Fibroblast of skin of right biceps (primary cell): ENCODE results near the gene SLC38A8.
A peak's percentile ranks its signal among the peaks of the same experiment; 100 is the strongest.

ENCODE experiments used
- DNase-seq: peaks from one replicate; pipeline ENCODE4 v3.0.0-alpha.2; 2013

Gene SLC38A8

GRCh38 chr16:84042308-84042878 is at the start of gene SLC38A8:
Gene SLC38A8, minus strand, starts transcription at chr16:84042795. Its CDS starts 638 bp downstream, at chr16:84042157.
- DNase-seq: no peak

GRCh38 chr16:84091460-84091859 is 48.9 kb upstream of the SLC38A8 start:
- DNase-seq: peak; percentile 14

GRCh38 chr16:84090211-84090610 is 47.6 kb upstream of the SLC38A8 start:
- DNase-seq: no peak

- DNase-seq: no peak
These were observed 46.2 kb upstream of the SLC38A8 start for GRCh38 chr16:84088695-84089395.

- no peak for DNase-seq
These were observed 45.0 kb upstream of the SLC38A8 start for GRCh38 chr16:84087466-84088151.

GRCh38 chr16:84087001-84087400 is 44.4 kb upstream of the SLC38A8 start:
- DNase-seq: no peak

- DNase-seq: no peak
These were observed 43.7 kb upstream of the SLC38A8 start for GRCh38 chr16:84086341-84086740.

GRCh38 chr16:84085773-84086172 is 43.2 kb upstream of the SLC38A8 start:
- DNase-seq: no peak

- no peak for DNase-seq
These were observed 42.7 kb upstream of the SLC38A8 start for GRCh38 chr16:84085271-84085667.

- peak; percentile 53 for DNase-seq
These were observed 42.1 kb upstream of the SLC38A8 start for GRCh38 chr16:84084570-84085270.

GRCh38 chr16:84082835-84083569 is 40.4 kb upstream of the SLC38A8 start:
- no peak for DNase-seq

- no peak for DNase-seq
These were observed 39.5 kb upstream of the SLC38A8 start for GRCh38 chr16:84082110-84082509.

- DNase-seq: no peak
These were observed 38.9 kb upstream of the SLC38A8 start for GRCh38 chr16:84081446-84081989.

- no peak for DNase-seq
These were observed 38.2 kb upstream of the SLC38A8 start for GRCh38 chr16:84080813-84081212.

- no peak for DNase-seq
These were observed 37.8 kb upstream of the SLC38A8 start for GRCh38 chr16:84080378-84080777.

GRCh38 chr16:84079664-84080063 is 37.1 kb upstream of the SLC38A8 start:
- DNase-seq: no peak

GRCh38 chr16:84075376-84075775 is 32.8 kb upstream of the SLC38A8 start:
- DNase-seq: no peak

- DNase-seq: no peak
These were observed 32.1 kb upstream of the SLC38A8 start for GRCh38 chr16:84074721-84075120.

GRCh38 chr16:84072014-84072413 is 29.4 kb upstream of the SLC38A8 start:
- DNase-seq: no peak

- DNase-seq: no peak
These were observed 28.5 kb upstream of the SLC38A8 start for GRCh38 chr16:84071121-84071520.

- DNase-seq: no peak
These were observed 26.9 kb upstream of the SLC38A8 start for GRCh38 chr16:84069540-84069939.

GRCh38 chr16:84068783-84069462 is 26.3 kb upstream of the SLC38A8 start:
- DNase-seq: no peak
